ENCODE results near the gene EML4.

DNA sequence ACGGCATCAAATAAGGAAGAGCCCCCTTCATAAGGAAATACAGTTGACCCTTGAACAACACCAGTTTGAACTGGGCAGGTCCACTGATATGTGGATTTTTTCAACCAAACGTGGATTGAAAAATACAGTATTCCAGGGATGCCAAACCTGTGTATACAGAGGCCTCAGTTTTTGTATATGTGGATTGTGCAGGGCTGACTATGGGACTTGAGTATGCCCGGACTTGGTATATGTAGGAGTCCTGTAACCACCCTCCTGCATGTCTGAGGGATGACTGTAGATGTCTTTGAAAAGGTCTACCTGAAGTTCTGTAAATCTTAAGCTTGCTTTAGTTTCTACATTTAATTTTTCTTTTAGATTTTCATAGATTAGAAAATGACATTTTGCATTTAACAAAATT lies 50.0 kb downstream of the EML4 start:
- TF ChIP-seq POLR2A (IDR thresholded peaks at IDR 0.05) = no peak
- no peak for TF ChIP-seq CTCF (IDR thresholded peaks at IDR 0.05)

All from tibial nerve (tissue), 3 donors.